Naive thymus-derived CD4-positive, alpha-beta T cell (primary cell): Measurements from ENCODE around the gene CADM3. TPM values are rescaled to one million over a fixed set of nuclear protein-coding genes. Genes with fewer than 3 reads are reported as not detected.

ENCODE experiments used
- ATAC-seq: fragments of 150-1000 bp; cut with Tn5 transposase; 2 replicates; pipeline ENCODE4 v1.10.0; 2021; ENCODE audit warnings: mild to moderate bottlenecking, moderate library complexity
- CTCF ChIA-PET: fragments of 350-600 bp; sonication (Branson Sonifier 250); formaldehyde crosslinking; loops from one replicate; lab custom pipeline; 2021; ENCODE audit warnings: antibody characterized with exemption; lab: Charles Lee
- POLR2A ChIA-PET: fragments of 350-600 bp; sonication (Branson Sonifier 250); formaldehyde crosslinking; loops from one replicate; lab custom pipeline; 2021; ENCODE audit warnings: antibody characterized with exemption, inconsistent platforms; lab: Charles Lee
- DNase-seq, 9 donors: peaks; one replicate each; pipeline versions ENCODE4 v3.0.0 to v3.0.0-alpha.2; 2020 to 2022; ENCODE audit warnings: mixed read lengths in 1 of 9
- H3K27ac ChIP-seq: one replicate; pipeline ENCODE4 v1.7.0; 2013; ENCODE audit warnings: mild to moderate bottlenecking, low read depth, low read length, moderate library complexity
- H3K27me3 ChIP-seq, 2 donors: one replicate each; pipeline ENCODE4 v1.7.0; 2013; ENCODE audit warnings: low read length in 2 of 2, mild to moderate bottlenecking in 2 of 2, moderate library complexity in 2 of 2; ENCODE audit not compliant: control insufficient read depth in 2 of 2, insufficient read depth in 2 of 2
- H3K36me3 ChIP-seq, 3 experiments: 1 replicate in 2 of 3; 2 replicates in 1 of 3; pipeline ENCODE4 v1.7.0; 2013; ENCODE audit warnings: low read length in 3 of 3, mild to moderate bottlenecking in 3 of 3, moderate library complexity in 1 of 3; ENCODE audit not compliant: insufficient read depth in 3 of 3, control insufficient read depth in 2 of 3
- H3K4me1 ChIP-seq, 2 donors: one replicate each; pipeline ENCODE4 v1.7.0; 2013; ENCODE audit warnings: low read length in 2 of 2, mild to moderate bottlenecking in 2 of 2, moderate library complexity in 1 of 2; ENCODE audit not compliant: control insufficient read depth in 2 of 2, insufficient read depth in 2 of 2
- H3K4me3 ChIP-seq: 2 replicates; pipeline ENCODE4 v1.7.0; 2013; ENCODE audit warnings: mild to moderate bottlenecking, low read length
- H3K9me3 ChIP-seq, 3 experiments: 1 replicate in 2 of 3; 2 replicates in 1 of 3; pipeline ENCODE4 v1.7.0; 2013; ENCODE audit warnings: low read length in 3 of 3; ENCODE audit not compliant: control insufficient read depth in 2 of 3
- H3K27ac Mint-ChIP-seq, 9 donors: one replicate each; pipeline ENCODE4 v1.8.0; 2020 to 2022; ENCODE audit warnings: mixed read lengths in 9 of 9, mild to moderate bottlenecking in 8 of 9, moderate library complexity in 5 of 9, inconsistent platforms in 2 of 9
- H3K27me3 Mint-ChIP-seq, 5 donors: one replicate each; pipeline ENCODE4 v1.8.0; 2021 to 2022; ENCODE audit warnings: mixed read lengths in 5 of 5, mild to moderate bottlenecking in 1 of 5
- H3K36me3 Mint-ChIP-seq, 5 donors: one replicate each; pipeline ENCODE4 v1.8.0; 2020 to 2022; ENCODE audit warnings: mixed read lengths in 5 of 5, mild to moderate bottlenecking in 3 of 5, inconsistent platforms in 1 of 5
- H3K4me1 Mint-ChIP-seq, 7 donors: one replicate each; pipeline ENCODE4 v1.8.0; 2020 to 2022; ENCODE audit warnings: mixed read lengths in 7 of 7, mild to moderate bottlenecking in 3 of 7, inconsistent platforms in 1 of 7
- H3K4me3 Mint-ChIP-seq, 10 donors: one replicate each; pipeline ENCODE4 v1.8.0; 2020 to 2022; ENCODE audit warnings: mild to moderate bottlenecking in 10 of 10, mixed read lengths in 10 of 10, moderate library complexity in 6 of 10, inconsistent platforms in 2 of 10
- H3K9me3 Mint-ChIP-seq, 11 donors: one replicate each; pipeline ENCODE4 v1.8.0; 2020 to 2022; ENCODE audit warnings: mixed read lengths in 11 of 11, mild to moderate bottlenecking in 4 of 11, inconsistent platforms in 1 of 11, moderate library complexity in 1 of 11
- intact Hi-C, 2 donors: fragments of 100-400 bp; cut with micrococcal nuclease; formaldehyde crosslinking; loops; one replicate each; pipeline ENCODE4 v1.15.1; 2023
- polyA plus RNA-seq, 2 donors: library from polyadenylated mRNA; unstranded; fragments of 300-500 nt; fragmentation: Illumina TruSeq; gene quantifications; one replicate each; pipeline ENCODE4 v1.2.3, GENCODE V29; 2021
- total RNA-seq, 6 experiments: library from RNA in 5 of 6; stranded (reverse) in 5 of 6; gene quantifications; 1 replicate in 5 of 6; 2 replicates in 1 of 6; pipeline ENCODE4 v1.2.3 and lab custom pipeline; 2021 to 2026

Gene CADM3
- total RNA-seq = not detected
- not detected for polyA plus RNA-seq
- not detected for total RNA-seq (lab: John Stamatoyannopoulos, UW)

- Mint-ChIP-seq H3K4me1 (peaks cover 3 to 12% (median 10%) of the 10 kb centered on the region in 7 donors), H3K36me3 (peaks cover 0 to 10% (median 0%) of the 10 kb centered on the region in 5 donors), H3K4me3 (peak within 1 kb of the TSS in 4 of 10 donors; percentile 0 to 12 (median 8)), H3K27me3 (peaks cover 66 to 77% (median 70%) of the 10 kb centered on the region in 5 donors), H3K27ac (no peak within 1 kb of the TSS), H3K9me3 (peaks cover 0 to 2% (median 0%) of the 10 kb centered on the region in 11 donors)
- Histone ChIP-seq H3K4me3 (no peak within 1 kb of the TSS), H3K9me3 (no peaks in the 10 kb centered on the region), H3K36me3 (no peaks in the 10 kb centered on the region), H3K27me3 (peaks cover 0 to 5% of the 10 kb centered on the region in 2 donors), H3K4me1 (no peaks in the 10 kb centered on the region), H3K27ac (no peak within 1 kb of the TSS)
- intact Hi-C loops = no loop called here
- DNase-seq (no peak), ATAC-seq (no peak)
- ChIA-PET POLR2A (no interaction called here), CTCF (no interaction called here)
Measured at GRCh38 chr1:159171254-159171687, at the start of gene CADM3. TSS of gene CADM3 (plus strand) at chr1:159171615. CDS start at chr1:159171766, 151 bp downstream.

GRCh38 chr1:159122005-159122621 is 49.3 kb upstream of the CADM3 start:
- H3K27me3 ChIP-seq = no peaks in the 10 kb centered on the region
- ATAC-seq (no peak), DNase-seq (no peak)
- H3K4me3 Mint-ChIP-seq = no peak overlapping the region
- ChIA-PET CTCF (interaction anchor here (1.6 kb wide), 1 partner anchor 12 kb away, joined by 3 read pairs; no protein-coding TSS in a partner anchor), POLR2A (no interaction called here)
- no peaks in the 10 kb centered on the region for H3K36me3 Mint-ChIP-seq
- no peaks in the 10 kb centered on the region for H3K4me1 Mint-ChIP-seq
- H3K4me3 ChIP-seq = no peak overlapping the region
- intact Hi-C loops = no loop called here
- H3K27me3 Mint-ChIP-seq = peaks cover 6 to 30% (median 24%) of the 10 kb centered on the region in 5 donors
- no peaks in the 10 kb centered on the region for H3K4me1 ChIP-seq
- H3K9me3 ChIP-seq = no peaks in the 10 kb centered on the region
- no peak overlapping the region for H3K27ac ChIP-seq
- no peak overlapping the region for H3K27ac Mint-ChIP-seq
- H3K9me3 Mint-ChIP-seq = no peaks in the 10 kb centered on the region
- no peaks in the 10 kb centered on the region for H3K36me3 ChIP-seq

- Mint-ChIP-seq H3K9me3 (no peaks in the 10 kb centered on the region), H3K4me3 (no peak overlapping the region), H3K4me1 (no peaks in the 10 kb centered on the region), H3K27me3 (peaks cover 6 to 29% (median 23%) of the 10 kb centered on the region in 5 donors), H3K27ac (no peak overlapping the region), H3K36me3 (no peaks in the 10 kb centered on the region)
- DNase-seq = no peak
- no peak for ATAC-seq
- Histone ChIP-seq H3K4me1 (no peaks in the 10 kb centered on the region), H3K36me3 (no peaks in the 10 kb centered on the region), H3K9me3 (no peaks in the 10 kb centered on the region), H3K27ac (no peak overlapping the region), H3K4me3 (no peak overlapping the region), H3K27me3 (no peaks in the 10 kb centered on the region)
- CTCF ChIA-PET = interaction anchor here (1.6 kb wide), 1 partner anchor 10 kb away, joined by 3 read pairs; no protein-coding TSS in a partner anchor
- intact Hi-C loops = no loop called here
- POLR2A ChIA-PET = no interaction called here
Measured at GRCh38 chr1:159123587-159123986, 47.8 kb upstream of the CADM3 start.

- Mint-ChIP-seq H3K36me3 (no peaks in the 10 kb centered on the region), H3K27ac (no peak overlapping the region), H3K9me3 (no peaks in the 10 kb centered on the region), H3K27me3 (peaks cover 0 to 13% (median 9%) of the 10 kb centered on the region in 5 donors), H3K4me3 (no peak overlapping the region), H3K4me1 (no peaks in the 10 kb centered on the region)
- H3K4me1 ChIP-seq = no peaks in the 10 kb centered on the region
- no peaks in the 10 kb centered on the region for H3K36me3 ChIP-seq
- DNase-seq (peak in 8 of 9 donors; percentile 19 to 68 (median 45)), ATAC-seq (peak; percentile 67)
- ChIA-PET CTCF (interaction anchor here (0.7 to 2.4 kb wide), 5 partner anchors 11 to 875 kb away, joined by 3 to 8 read pairs (median 3); no protein-coding TSS in a partner anchor), POLR2A (no interaction called here)
- H3K27ac ChIP-seq = no peak overlapping the region
- no peak overlapping the region for H3K4me3 ChIP-seq
- no peaks in the 10 kb centered on the region for H3K27me3 ChIP-seq
- H3K9me3 ChIP-seq = no peaks in the 10 kb centered on the region
- intact Hi-C loops = loop anchor here (1.0 to 10.0 kb wide), 4 partner anchors 65 to 952 kb away; partner anchors contain the start of gene KCNJ9 (in 1 of the 2)
Measured at GRCh38 chr1:159132271-159132881, 39.0 kb upstream of the CADM3 start.

- intact Hi-C loops = no loop called here
- ChIA-PET CTCF (interaction anchor here (1.1 kb wide), 1 partner anchor 71 kb away, joined by 4 read pairs; no protein-coding TSS in a partner anchor), POLR2A (no interaction called here)
- no peaks in the 10 kb centered on the region for H3K4me1 Mint-ChIP-seq
- H3K4me3 Mint-ChIP-seq = no peak overlapping the region
- Histone ChIP-seq H3K27me3 (no peaks in the 10 kb centered on the region), H3K4me3 (no peak overlapping the region), H3K4me1 (no peaks in the 10 kb centered on the region), H3K9me3 (no peaks in the 10 kb centered on the region), H3K27ac (no peak overlapping the region), H3K36me3 (no peaks in the 10 kb centered on the region)
- H3K27me3 Mint-ChIP-seq = peaks cover 21 to 40% (median 27%) of the 10 kb centered on the region in 5 donors
- H3K27ac Mint-ChIP-seq = peak overlapping the region in 1 of 9 donors; percentile 28
- no peaks in the 10 kb centered on the region for H3K36me3 Mint-ChIP-seq
- H3K9me3 Mint-ChIP-seq = no peaks in the 10 kb centered on the region
- DNase-seq (no peak), ATAC-seq (no peak)
Measured at GRCh38 chr1:159140474-159140873, 30.9 kb upstream of the CADM3 start.

GRCh38 chr1:159141584-159142390 is 29.6 kb upstream of the CADM3 start:
- POLR2A ChIA-PET = no interaction called here
- Mint-ChIP-seq H3K27ac (no peak overlapping the region), H3K27me3 (peaks cover 22 to 41% (median 31%) of the 10 kb centered on the region in 5 donors), H3K36me3 (no peaks in the 10 kb centered on the region), H3K4me1 (no peaks in the 10 kb centered on the region), H3K9me3 (no peaks in the 10 kb centered on the region), H3K4me3 (no peak overlapping the region)
- no peak for ATAC-seq
- CTCF ChIA-PET = interaction anchor here (1.9 kb wide), 1 partner anchor 8 kb away, joined by 8 read pairs; no protein-coding TSS in a partner anchor
- DNase-seq = no peak
- no peak overlapping the region for H3K4me3 ChIP-seq
- intact Hi-C loops = no loop called here
- no peaks in the 10 kb centered on the region for H3K4me1 ChIP-seq
- no peaks in the 10 kb centered on the region for H3K36me3 ChIP-seq
- H3K9me3 ChIP-seq = no peaks in the 10 kb centered on the region
- no peaks in the 10 kb centered on the region for H3K27me3 ChIP-seq
- no peak overlapping the region for H3K27ac ChIP-seq
